ENCODE results near the gene EIF5AL1. TPM values are rescaled to one million over a fixed set of nuclear protein-coding genes. Genes with fewer than 3 reads are reported as not detected.
"Not testable (repeated sequence)": the region's sequence is repeated elsewhere in the genome, so short reads cannot be mapped to it uniquely, and the experiment has no call there.

The EIF5AL1 gene
- total and polyA plus RNA-seq, 2 of the 8 experiments (the other 6 are each of a cell fraction or from before 2014, with no cell fraction given): 1.7 to 2.2 TPM

DNA sequence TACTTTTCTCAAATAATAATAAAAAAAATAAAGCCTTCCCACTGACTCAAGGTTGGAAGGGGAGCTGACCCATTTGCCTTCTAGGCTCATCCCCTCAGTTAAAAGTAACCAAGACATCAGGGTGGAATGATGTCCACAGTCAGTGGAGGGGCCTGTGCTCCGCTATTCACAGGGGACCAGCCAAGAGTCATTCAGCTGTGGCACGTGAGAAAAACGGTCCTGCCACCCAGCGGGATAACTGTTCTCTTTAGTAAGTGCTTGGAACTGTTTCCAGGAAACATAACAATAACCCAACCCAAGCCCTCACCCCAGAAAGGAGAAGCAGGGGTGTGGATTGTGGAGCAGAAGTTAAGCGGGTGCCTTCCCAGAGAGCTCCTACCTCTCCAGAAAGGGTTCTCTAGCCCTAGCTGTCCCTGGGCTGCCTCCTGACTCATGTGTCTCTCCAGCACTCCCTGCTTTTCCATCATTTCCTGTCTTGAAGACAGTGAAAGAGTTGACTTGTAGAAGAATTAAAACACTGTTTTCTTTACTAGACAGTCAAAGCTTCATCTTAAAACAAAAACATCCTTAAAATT is 2.3 kb upstream of the EIF5AL1 start:
- H3K4me2 ChIP-seq (ENCODE audit: insufficient read depth in 1 of 2, low read depth in 2 of 2, low read length in 2 of 2); POLR2A ChIA-PET (ENCODE audit: partially characterized antibody); H3K4me3 ChIP-seq (ENCODE audit: extremely low read depth in 1 of 4, insufficient read depth in 2 of 4, low read depth in 3 of 4, low read length in 4 of 4); H3K79me1 ChIP-seq (ENCODE audit: low read depth, low read length); H4K91ac ChIP-seq (replicated peaks; ENCODE audit: insufficient read length, low read length); H4K8ac ChIP-seq (ENCODE audit: extremely low read depth, insufficient read depth, low read length); H3K27me3 ChIP-seq (replicated peaks in 1 of 4; ENCODE audit: control insufficient read depth in 3 of 4, extremely low read depth in 1 of 4, insufficient read depth in 3 of 4, low read length in 3 of 4); H3K4me1 ChIP-seq (replicated peaks in 1 of 4; ENCODE audit: control insufficient read depth in 3 of 4, insufficient read depth in 4 of 4, low read length in 3 of 4); H2AK5ac ChIP-seq (ENCODE audit: low read depth, low read length); H3K56ac ChIP-seq (replicated peaks; ENCODE audit: insufficient read length, low read depth, low read length); H2BK5ac ChIP-seq (ENCODE audit: low read depth, low read length); DNase-seq (ENCODE audit: low read depth in 1 of 2, low spot score in 2 of 2); H3K79me2 ChIP-seq (ENCODE audit: control insufficient read depth in 1 of 2, insufficient read depth in 2 of 2, low read length in 2 of 2); H3K23me2 ChIP-seq (ENCODE audit: low read depth, low read length); H3K9ac ChIP-seq (replicated peaks in 1 of 4; ENCODE audit: extremely low read depth in 1 of 4, low read depth in 3 of 4, low read length in 3 of 4); CTCF ChIA-PET (ENCODE audit: partially characterized antibody); H2BK120ac ChIP-seq (replicated peaks; ENCODE audit: low read depth, low read length); H2BK20ac ChIP-seq (ENCODE audit: low read length); H3K27ac ChIP-seq (ENCODE audit: low read depth, low read length); H3K36me3 ChIP-seq (ENCODE audit: control insufficient read depth in 2 of 4, insufficient read depth in 4 of 4, low read length in 3 of 4); H2BK15ac ChIP-seq (ENCODE audit: low read length); H3K14ac ChIP-seq (ENCODE audit: insufficient read length); H3K18ac ChIP-seq (ENCODE audit: extremely low read depth, low read length); H2BK12ac ChIP-seq (ENCODE audit: low read depth, low read length); H3K4ac ChIP-seq (replicated peaks; ENCODE audit: insufficient read length, low read depth, low read length); H2AFZ ChIP-seq (ENCODE audit: low read length); FAIRE-seq; H4K20me1 ChIP-seq (replicated peaks in 1 of 2; ENCODE audit: control insufficient read depth in 1 of 2, insufficient read depth in 2 of 2, low read length in 2 of 2); H3K9me3 ChIP-seq (ENCODE audit: insufficient read depth in 2 of 2, low read depth in 1 of 2, low read length in 1 of 2); H3K23ac ChIP-seq (ENCODE audit: insufficient read length); H4K5ac ChIP-seq (ENCODE audit: insufficient read length, low read depth, low read length): not testable (repeated sequence)
- WGBS, 2 experiments (ENCODE audit: extremely low coverage in 1 of 2, insufficient coverage in 1 of 2, insufficient read length in 1 of 2, insufficient replicate concordance in 2 of 2, low coverage in 1 of 2, low lambda C conversion rate in 2 of 2, missing lambda C conversion rate in 1 of 2): 80% methylated on average over 1 of the region's 5 CpGs; no CpG with 5 or more reads in 1 of the 2 experiments

DNA sequence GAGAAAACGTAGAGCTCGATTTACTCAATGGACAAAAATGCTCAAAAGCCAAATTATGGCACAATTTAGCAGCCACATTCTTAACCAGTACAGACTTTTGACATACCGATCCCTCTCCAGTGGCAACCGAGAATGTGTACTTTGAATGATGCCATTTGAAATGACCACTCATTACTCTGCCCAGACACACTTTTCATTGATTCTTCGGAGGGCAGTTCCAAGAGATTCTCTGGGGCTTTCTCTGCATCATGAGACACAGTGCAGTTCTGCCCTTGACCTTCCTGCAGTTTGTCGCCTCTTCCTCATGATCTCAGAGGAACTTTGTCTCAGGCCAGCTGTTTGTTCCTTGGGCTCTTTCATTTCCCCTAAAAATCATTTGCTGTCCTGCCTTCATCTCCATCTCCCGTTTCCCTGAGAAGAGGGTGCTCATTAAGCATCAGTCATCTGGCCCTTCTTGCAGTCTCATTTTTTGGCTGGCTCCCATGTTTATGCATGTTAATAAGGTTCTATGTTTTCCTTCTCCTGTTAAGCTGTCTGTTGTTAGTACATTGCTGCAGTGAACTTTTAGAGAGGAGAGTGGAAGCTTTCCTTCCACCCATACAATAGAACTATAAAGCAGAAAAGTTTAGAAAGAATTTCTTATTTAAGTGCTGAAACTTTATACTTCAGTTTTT is 4.3 kb downstream of the EIF5AL1 start:
- H4K8ac ChIP-seq (ENCODE audit: extremely low read depth, insufficient read depth, low read length); H3K27me3 ChIP-seq (replicated peaks in 1 of 4; ENCODE audit: control insufficient read depth in 3 of 4, extremely low read depth in 1 of 4, insufficient read depth in 3 of 4, low read length in 3 of 4); H3K79me2 ChIP-seq (ENCODE audit: control insufficient read depth in 1 of 2, insufficient read depth in 2 of 2, low read length in 2 of 2); H3K9ac ChIP-seq (replicated peaks in 1 of 4; ENCODE audit: extremely low read depth in 1 of 4, low read depth in 3 of 4, low read length in 3 of 4); H3K18ac ChIP-seq (ENCODE audit: extremely low read depth, low read length); H3K56ac ChIP-seq (replicated peaks; ENCODE audit: insufficient read length, low read depth, low read length); H3K36me3 ChIP-seq (ENCODE audit: control insufficient read depth in 2 of 4, insufficient read depth in 4 of 4, low read length in 3 of 4); H2AK5ac ChIP-seq (ENCODE audit: low read depth, low read length); H2BK120ac ChIP-seq (replicated peaks; ENCODE audit: low read depth, low read length); H3K23me2 ChIP-seq (ENCODE audit: low read depth, low read length); H3K4me2 ChIP-seq (ENCODE audit: insufficient read depth in 1 of 2, low read depth in 2 of 2, low read length in 2 of 2); H4K5ac ChIP-seq (ENCODE audit: insufficient read length, low read depth, low read length); H3K14ac ChIP-seq (ENCODE audit: insufficient read length); H3K4me3 ChIP-seq (ENCODE audit: extremely low read depth in 1 of 4, insufficient read depth in 2 of 4, low read depth in 3 of 4, low read length in 4 of 4); CTCF ChIA-PET (ENCODE audit: partially characterized antibody); H3K79me1 ChIP-seq (ENCODE audit: low read depth, low read length); H3K27ac ChIP-seq (ENCODE audit: low read depth, low read length); H3K23ac ChIP-seq (ENCODE audit: insufficient read length); H3K4ac ChIP-seq (replicated peaks; ENCODE audit: insufficient read length, low read depth, low read length); H2AFZ ChIP-seq (ENCODE audit: low read length); POLR2A ChIA-PET (ENCODE audit: partially characterized antibody); H2BK5ac ChIP-seq (ENCODE audit: low read depth, low read length); H2BK12ac ChIP-seq (ENCODE audit: low read depth, low read length); DNase-seq (ENCODE audit: low read depth in 1 of 2, low spot score in 2 of 2); H2BK15ac ChIP-seq (ENCODE audit: low read length); H3K9me3 ChIP-seq (ENCODE audit: insufficient read depth in 2 of 2, low read depth in 1 of 2, low read length in 1 of 2); H4K91ac ChIP-seq (replicated peaks; ENCODE audit: insufficient read length, low read length); H2BK20ac ChIP-seq (ENCODE audit: low read length); H3K4me1 ChIP-seq (replicated peaks in 1 of 4; ENCODE audit: control insufficient read depth in 3 of 4, insufficient read depth in 4 of 4, low read length in 3 of 4); H4K20me1 ChIP-seq (replicated peaks in 1 of 2; ENCODE audit: control insufficient read depth in 1 of 2, insufficient read depth in 2 of 2, low read length in 2 of 2): not testable (repeated sequence)
- FAIRE-seq: peak; percentile 58
- WGBS, 2 experiments (ENCODE audit: extremely low coverage in 1 of 2, insufficient coverage in 1 of 2, insufficient read length in 1 of 2, insufficient replicate concordance in 2 of 2, low coverage in 1 of 2, low lambda C conversion rate in 2 of 2, missing lambda C conversion rate in 1 of 2): 89% methylated on average over 5 of the region's 7 CpGs; no CpG with 5 or more reads in 1 of the 2 experiments
